HG03575 (cell line): ENCODE data around the gene EFCAB3.
"Not testable (repeated sequence)": the region's sequence is repeated elsewhere in the genome, so short reads cannot be mapped to it uniquely, and the experiment has no call there.

Source experiments
- ATAC-seq: cut with Tn5 transposase; IDR thresholded peaks from one replicate; pipeline ENCODE4 v1.9.1; 2021; ENCODE audit not compliant: unreplicated experiment, insufficient number of reproducible peaks, low FRiP score; ENCODE audit errors: extremely low read depth

EFCAB3 gene

GRCh38 chr17:62380253-62380652 lies at the start of gene EFCAB3:
Gene EFCAB3, plus strand, starts transcription at chr17:62380553. Its CDS starts 2,427 bp downstream, at chr17:62382980.
- no peak for ATAC-seq

- no peak for ATAC-seq
Observed at GRCh38 chr17:62336527-62336926, 43.8 kb upstream of the EFCAB3 start.

DNA sequence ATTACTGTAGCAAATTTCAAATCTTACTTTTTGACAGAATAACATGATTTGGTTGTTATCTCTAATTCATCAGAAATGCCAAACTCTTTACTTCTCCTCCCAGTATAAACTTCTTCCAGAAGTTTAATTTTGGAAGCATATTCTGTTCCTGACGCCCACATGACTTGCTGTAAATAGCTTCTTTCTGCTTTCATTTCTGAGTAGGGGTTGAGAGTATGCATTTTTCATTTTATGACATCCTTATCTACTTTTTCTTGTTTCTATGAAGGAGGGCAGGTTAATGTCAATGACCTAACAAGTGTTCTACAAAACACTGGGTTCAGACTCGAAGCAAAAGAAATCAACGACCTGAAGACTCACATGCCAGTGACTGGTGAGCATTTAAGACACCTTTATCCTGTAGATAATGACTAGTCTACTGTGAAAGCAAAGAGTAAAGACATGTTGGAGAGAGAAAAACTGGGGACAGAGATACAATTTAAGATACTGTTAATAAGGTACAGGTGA lies 36.5 kb upstream of the EFCAB3 start:
- ATAC-seq: no peak

- ATAC-seq: no peak
Observed at GRCh38 chr17:62351176-62351575, 29.2 kb upstream of the EFCAB3 start.

GRCh38 chr17:62366191-62366590 lies 14.2 kb upstream of the EFCAB3 start:
- ATAC-seq: no peak

DNA sequence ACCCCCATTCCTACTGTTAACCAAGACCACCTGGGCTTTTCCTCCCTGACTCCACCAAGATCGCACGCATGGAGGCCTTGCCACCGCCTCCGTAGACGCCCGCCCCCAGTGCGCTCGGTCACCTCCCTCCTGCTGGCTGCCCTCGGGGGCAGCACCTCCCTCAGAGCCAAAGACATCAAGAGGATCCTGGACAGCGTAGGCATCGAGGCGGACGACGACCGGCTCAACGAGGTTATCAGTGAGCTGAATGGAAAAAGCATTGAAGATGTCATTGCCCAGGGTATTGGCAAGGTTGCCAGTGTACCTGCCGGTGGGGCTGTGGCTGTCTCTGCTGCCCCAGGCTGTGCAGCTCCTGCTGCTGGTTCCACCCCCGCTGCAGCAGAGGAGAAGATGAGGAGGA lies 1.2 kb downstream of the EFCAB3 start:
- no peak for ATAC-seq

DNA sequence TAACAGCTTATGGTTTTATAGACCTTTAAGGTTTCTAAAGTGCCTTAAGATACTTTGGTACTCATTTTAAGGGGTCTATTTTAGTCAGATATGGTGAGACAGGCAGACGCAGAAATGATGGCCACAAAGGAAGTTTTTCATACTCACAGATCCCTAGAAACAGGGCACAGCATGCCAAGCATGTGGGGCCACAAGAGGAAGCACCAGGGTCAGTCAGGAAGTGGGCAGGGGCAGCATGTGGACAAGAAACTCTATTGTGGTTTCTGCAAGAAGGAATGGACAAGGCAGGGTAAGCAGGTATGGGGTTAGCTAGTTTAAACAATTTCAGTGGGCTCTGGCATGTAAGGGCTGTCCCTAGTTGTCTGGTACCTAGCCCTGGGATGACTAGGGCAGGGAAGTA lies 8.5 kb downstream of the EFCAB3 start:
- ATAC-seq: no peak

DNA sequence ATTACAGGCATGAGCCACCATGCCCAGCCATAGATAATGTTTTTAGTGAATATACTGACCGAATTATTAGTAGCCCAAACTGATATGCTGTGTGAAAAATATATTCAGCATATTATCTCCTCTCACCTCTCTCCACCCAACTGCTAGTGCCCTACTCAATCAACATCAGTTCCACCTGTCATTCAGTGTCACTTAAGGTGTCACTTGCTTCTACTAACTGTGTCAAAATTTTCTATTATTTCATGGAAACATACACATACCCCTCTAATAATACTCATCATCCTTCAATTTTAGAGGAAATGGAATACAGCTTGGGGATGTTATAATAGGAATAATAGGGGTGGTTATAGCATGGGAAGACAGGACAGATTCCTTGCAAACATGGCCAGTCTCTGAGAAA lies 12.6 kb downstream of the EFCAB3 start:
- ATAC-seq: no peak

DNA sequence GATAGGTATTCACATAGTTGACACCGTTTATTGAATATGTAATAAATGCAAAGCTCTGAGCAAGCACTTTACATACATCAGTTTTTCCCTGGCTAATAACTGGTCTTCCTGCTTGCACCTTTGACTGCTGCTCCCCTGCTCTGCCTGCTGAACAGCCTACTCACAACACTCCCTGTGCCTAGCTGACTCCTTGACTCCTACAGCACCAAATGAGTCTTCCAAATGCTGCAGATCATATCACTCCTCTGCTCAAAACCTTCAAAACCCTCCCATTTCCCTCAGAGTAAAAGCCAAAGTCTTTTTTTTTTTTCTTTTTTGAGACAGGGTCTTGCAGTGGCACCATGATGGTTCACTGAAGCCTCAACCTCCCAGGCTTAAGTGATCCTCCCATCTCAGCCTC lies 18.5 kb downstream of the EFCAB3 start:
- no peak for ATAC-seq

- ATAC-seq: no peak
Observed at GRCh38 chr17:62405451-62405850, 25.1 kb downstream of the EFCAB3 start.

DNA sequence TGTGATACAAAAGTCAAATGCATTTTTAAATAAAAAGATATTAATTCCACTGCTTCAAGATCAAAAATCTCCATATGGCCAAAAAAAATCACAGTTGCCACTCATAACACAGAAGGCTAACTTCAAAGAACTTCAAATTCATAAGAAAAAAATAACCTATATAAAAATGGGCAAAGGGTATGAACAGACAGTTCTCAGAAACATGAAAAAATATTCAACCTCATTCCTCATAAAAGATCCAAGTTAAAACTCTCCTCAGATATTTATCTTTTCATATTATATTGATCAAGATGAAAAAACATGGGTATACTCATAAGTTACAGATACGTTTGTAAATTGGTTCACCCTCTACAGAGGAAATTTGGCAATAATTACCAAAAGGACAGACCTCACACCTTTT lies 32.7 kb downstream of the EFCAB3 start:
- ATAC-seq: not testable (repeated sequence)

- ATAC-seq: peak; percentile 41
Observed at GRCh38 chr17:62423647-62424461, 43.5 kb downstream of the EFCAB3 start, which contains the start of gene METTL2A. Gene METTL2A, plus strand, starts transcription at chr17:62423897. Its CDS starts 6 bp downstream, at chr17:62423903.

GRCh38 chr17:62426214-62426613 lies 45.9 kb downstream of the EFCAB3 start:
- not testable (repeated sequence) for ATAC-seq

GRCh38 chr17:62435251-62435650 lies 54.9 kb downstream of the EFCAB3 start:
- ATAC-seq: not testable (repeated sequence)

DNA sequence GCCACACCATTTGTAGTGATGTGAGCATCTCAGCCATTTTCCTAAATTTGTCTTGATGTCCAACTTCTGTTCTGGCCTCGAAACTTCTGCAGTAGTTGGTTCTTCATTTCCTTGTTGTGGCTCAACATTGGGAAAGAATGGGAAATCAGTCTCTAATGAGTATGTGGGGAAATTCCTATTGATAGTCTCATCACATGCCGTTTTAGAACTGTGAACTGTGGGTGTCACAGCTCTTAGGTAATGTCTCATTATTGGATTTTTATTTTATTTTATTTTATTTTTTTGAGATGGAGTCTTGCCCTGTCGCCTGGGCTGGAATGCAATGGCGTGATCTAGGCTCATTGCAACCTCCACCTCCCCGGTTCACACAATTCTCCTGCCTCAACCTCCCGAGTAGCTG lies 60.8 kb downstream of the EFCAB3 start:
- ATAC-seq: not testable (repeated sequence)

DNA sequence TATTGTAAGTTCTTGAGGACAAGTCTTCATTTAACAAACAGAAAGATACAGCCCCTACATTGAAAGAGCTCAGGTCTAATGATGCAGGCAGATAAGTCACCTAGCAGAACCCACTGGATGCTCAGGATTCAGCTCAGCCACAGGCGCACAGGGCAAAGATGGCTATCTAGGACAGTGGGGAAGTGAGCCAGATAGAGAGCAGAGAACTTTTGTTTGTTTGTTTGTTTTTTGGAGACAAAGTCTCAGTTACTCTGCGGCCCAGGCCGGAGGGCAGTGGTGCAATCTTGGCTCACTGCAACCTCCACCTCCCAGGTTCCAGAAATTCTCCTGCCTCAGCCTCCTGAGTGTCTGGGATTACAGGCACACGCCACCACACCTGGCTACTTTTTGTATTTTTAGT lies 63.7 kb downstream of the EFCAB3 start:
- no peak for ATAC-seq

- ATAC-seq: not testable (repeated sequence)
Observed at GRCh38 chr17:62445791-62446190, 65.4 kb downstream of the EFCAB3 start.

- not testable (repeated sequence) for ATAC-seq
Observed at GRCh38 chr17:62452195-62452594, 71.8 kb downstream of the EFCAB3 start.

DNA sequence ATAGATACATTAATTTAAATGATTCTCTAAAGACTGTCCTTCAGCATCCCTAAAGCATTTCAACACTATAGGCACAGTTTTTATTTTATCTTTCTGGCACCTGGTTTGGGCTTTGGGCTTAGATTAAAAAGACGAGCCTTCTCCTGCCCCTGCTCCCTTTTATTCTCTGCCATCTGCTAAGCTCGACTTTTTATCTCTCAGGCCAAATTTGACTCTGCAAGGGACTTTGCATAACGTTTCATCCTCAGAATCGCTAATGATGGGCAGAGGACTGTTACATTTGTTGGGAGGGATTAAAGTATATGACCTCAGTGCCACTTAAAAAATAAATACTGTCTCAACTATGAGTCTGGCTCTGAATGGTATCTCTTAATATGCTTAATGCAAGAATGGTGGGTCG lies 72.7 kb downstream of the EFCAB3 start:
- not testable (repeated sequence) for ATAC-seq

- not testable (repeated sequence) for ATAC-seq
Observed at GRCh38 chr17:62453656-62454055, 73.3 kb downstream of the EFCAB3 start.
